Thyroid gland (tissue), 4 donors: Measurements from ENCODE around the gene BMPR1B.

ENCODE experiments used
- POLR2A ChIP-seq, 2 donors: fragments of 450-650 bp; IDR thresholded peaks; one replicate each; pipeline ENCODE4 v1.6.1; 2017; ENCODE audit warnings: antibody characterized with exemption in 2 of 2, mild to moderate bottlenecking in 2 of 2, moderate library complexity in 1 of 2
- TF ChIP-seq, protein P1 (sequence below), 6 experiments: fragments of 200-600 bp in 3 of 6; fragments of 450-650 bp in 3 of 6; sonication (generic) in 3 of 6; IDR thresholded peaks; one replicate each; pipeline ENCODE4 v1.5.1; 2016 to 2019; ENCODE audit warnings: antibody characterized with exemption in 6 of 6, mild to moderate bottlenecking in 2 of 6, inconsistent platforms in 1 of 6, moderate library complexity in 1 of 6

DNA sequence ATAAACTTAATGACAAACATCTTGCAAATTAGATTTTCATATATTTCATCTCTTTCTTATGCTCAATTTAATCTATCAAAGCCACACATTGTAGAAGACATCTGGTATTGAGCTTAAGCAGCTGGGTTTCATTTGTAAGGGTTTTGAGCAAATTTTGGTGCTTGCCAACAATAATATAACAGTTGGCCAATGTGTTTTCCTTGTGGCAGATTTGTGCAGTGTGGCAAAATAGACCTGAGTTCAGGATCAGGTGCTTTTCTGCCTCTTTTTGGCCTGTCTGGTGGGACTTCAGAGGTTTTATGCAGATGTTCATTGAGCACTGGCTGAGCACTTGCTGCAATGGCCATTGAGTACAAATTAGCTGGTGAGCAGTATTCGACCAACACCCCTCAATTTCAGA is 301.9 kb downstream of the BMPR1B start:
- TF ChIP-seq, protein P1, sequence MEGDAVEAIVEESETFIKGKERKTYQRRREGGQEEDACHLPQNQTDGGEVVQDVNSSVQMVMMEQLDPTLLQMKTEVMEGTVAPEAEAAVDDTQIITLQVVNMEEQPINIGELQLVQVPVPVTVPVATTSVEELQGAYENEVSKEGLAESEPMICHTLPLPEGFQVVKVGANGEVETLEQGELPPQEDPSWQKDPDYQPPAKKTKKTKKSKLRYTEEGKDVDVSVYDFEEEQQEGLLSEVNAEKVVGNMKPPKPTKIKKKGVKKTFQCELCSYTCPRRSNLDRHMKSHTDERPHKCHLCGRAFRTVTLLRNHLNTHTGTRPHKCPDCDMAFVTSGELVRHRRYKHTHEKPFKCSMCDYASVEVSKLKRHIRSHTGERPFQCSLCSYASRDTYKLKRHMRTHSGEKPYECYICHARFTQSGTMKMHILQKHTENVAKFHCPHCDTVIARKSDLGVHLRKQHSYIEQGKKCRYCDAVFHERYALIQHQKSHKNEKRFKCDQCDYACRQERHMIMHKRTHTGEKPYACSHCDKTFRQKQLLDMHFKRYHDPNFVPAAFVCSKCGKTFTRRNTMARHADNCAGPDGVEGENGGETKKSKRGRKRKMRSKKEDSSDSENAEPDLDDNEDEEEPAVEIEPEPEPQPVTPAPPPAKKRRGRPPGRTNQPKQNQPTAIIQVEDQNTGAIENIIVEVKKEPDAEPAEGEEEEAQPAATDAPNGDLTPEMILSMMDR (IDR thresholded peaks at IDR 0.05) = no peak
- no peak for TF ChIP-seq POLR2A (IDR thresholded peaks at IDR 0.05)
